Adrenal gland (tissue), 5 donors: ENCODE data around the gene THBS2.

Experiments
- POLR2A ChIP-seq, 2 donors: fragments of 450-650 bp; IDR thresholded peaks; one replicate each; pipeline ENCODE4 v1.6.1; 2017; ENCODE audit warnings: antibody characterized with exemption in 2 of 2, mild to moderate bottlenecking in 2 of 2, moderate library complexity in 1 of 2
- TF ChIP-seq, protein P1 (sequence below), 6 experiments: fragments of 450-650 bp in 4 of 6; fragments of 200-600 bp in 2 of 6; sonication (generic) in 1 of 6; IDR thresholded peaks; 1 replicate in 5 of 6; 2 replicates in 1 of 6; pipeline versions ENCODE4 v1.5.1 to v1.8.0; 2016 to 2021; ENCODE audit warnings: antibody characterized with exemption in 6 of 6, mild to moderate bottlenecking in 2 of 6, moderate library complexity in 1 of 6
- donor health status: DM: no; HTN: no; CAD: no.

DNA sequence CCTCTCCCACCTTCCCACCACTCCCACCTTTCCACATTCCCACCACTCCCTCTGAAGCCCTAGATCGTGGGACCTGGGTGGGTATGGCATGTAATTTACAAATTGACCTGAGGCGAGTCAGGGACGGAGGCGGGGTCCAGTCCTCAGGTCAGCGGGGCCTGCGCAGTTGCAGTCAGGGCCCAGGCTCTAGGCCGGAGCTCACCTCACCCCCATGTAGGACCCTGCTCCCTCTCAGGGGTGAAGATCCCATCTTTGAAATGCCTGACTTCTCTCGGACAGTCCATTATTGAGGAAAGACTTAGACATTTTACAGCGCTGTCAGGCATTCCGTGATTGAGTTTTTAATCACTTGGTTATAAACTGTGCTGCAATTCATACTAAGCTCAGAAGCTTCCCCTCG lies 10.5 kb downstream of the THBS2 start:
- TF ChIP-seq, protein P1, sequence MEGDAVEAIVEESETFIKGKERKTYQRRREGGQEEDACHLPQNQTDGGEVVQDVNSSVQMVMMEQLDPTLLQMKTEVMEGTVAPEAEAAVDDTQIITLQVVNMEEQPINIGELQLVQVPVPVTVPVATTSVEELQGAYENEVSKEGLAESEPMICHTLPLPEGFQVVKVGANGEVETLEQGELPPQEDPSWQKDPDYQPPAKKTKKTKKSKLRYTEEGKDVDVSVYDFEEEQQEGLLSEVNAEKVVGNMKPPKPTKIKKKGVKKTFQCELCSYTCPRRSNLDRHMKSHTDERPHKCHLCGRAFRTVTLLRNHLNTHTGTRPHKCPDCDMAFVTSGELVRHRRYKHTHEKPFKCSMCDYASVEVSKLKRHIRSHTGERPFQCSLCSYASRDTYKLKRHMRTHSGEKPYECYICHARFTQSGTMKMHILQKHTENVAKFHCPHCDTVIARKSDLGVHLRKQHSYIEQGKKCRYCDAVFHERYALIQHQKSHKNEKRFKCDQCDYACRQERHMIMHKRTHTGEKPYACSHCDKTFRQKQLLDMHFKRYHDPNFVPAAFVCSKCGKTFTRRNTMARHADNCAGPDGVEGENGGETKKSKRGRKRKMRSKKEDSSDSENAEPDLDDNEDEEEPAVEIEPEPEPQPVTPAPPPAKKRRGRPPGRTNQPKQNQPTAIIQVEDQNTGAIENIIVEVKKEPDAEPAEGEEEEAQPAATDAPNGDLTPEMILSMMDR (IDR thresholded peaks at IDR 0.05): no peak
- TF ChIP-seq POLR2A (IDR thresholded peaks at IDR 0.05): no peak
